A673 (cell line): Measurements from ENCODE around the gene RNASE7. TPM values are rescaled to one million over a fixed set of nuclear protein-coding genes. Genes with fewer than 3 reads are reported as not detected.

Experiments used
- BruUV-seq: library from RNA; stranded (reverse); fragments of 400-500 nt; replicated peaks from 2 replicates; lab custom pipeline; 2021; lab: Mats Ljungman, UMichigan
- CTCF ChIA-PET: fragments of 300-600 bp; sonication (Branson Sonifier 250); formaldehyde crosslinking; loops from one replicate; lab custom pipeline; 2022; ENCODE audit warnings: antibody characterized with exemption; lab: Charles Lee
- POLR2A ChIA-PET: fragments of 300-600 bp; sonication (Branson Sonifier 250); formaldehyde crosslinking; loops from one replicate; lab custom pipeline; 2022; ENCODE audit warnings: antibody characterized with exemption; ENCODE audit not compliant: low non-redundant PET; lab: Charles Lee
- DNase-seq: peaks from one replicate; pipeline ENCODE4 v3.0.0-alpha.2; 2015; ENCODE audit warnings: low spot score
- H3K27ac ChIP-seq: fragments of 200-600 bp; sonication (generic); 2 replicates; pipeline ENCODE4 v1.5.1; 2016; ENCODE audit warnings: mixed run types, low read depth, mild to moderate bottlenecking, mixed read lengths, antibody characterized with exemption, low read length; ENCODE audit not compliant: poor library complexity, severe bottlenecking
- H3K27me3 ChIP-seq: fragments of 200-600 bp; sonication (generic); replicated peaks from 2 replicates; pipeline ENCODE4 v1.6.1; 2017; ENCODE audit warnings: mixed run types, low read depth, mild to moderate bottlenecking, mixed read lengths, antibody characterized with exemption, low read length; ENCODE audit not compliant: insufficient read depth, poor library complexity
- H3K36me3 ChIP-seq: fragments of 200-600 bp; sonication (generic); 2 replicates; pipeline ENCODE4 v1.6.1; 2016; ENCODE audit warnings: mixed run types, mild to moderate bottlenecking, mixed read lengths, antibody characterized with exemption, low read length; ENCODE audit not compliant: insufficient read depth, poor library complexity, severe bottlenecking
- H3K4me1 ChIP-seq: fragments of 200-600 bp; sonication (generic); 2 replicates; pipeline ENCODE4 v1.6.1; 2017; ENCODE audit warnings: mixed run types, mild to moderate bottlenecking, mixed read lengths, antibody characterized with exemption, low read length; ENCODE audit not compliant: insufficient read depth, poor library complexity, severe bottlenecking
- H3K4me3 ChIP-seq: fragments of 200-600 bp; sonication (generic); 2 replicates; pipeline ENCODE4 v1.5.1; 2016; ENCODE audit warnings: low read depth, mixed run types, mild to moderate bottlenecking, mixed read lengths, low read length; ENCODE audit not compliant: poor library complexity, severe bottlenecking
- H3K9me3 ChIP-seq: fragments of 200-600 bp; sonication (generic); 2 replicates; pipeline ENCODE4 v1.6.1; 2016; ENCODE audit warnings: mixed run types, low read depth, mild to moderate bottlenecking, mixed read lengths, antibody characterized with exemption, low read length; ENCODE audit not compliant: poor library complexity, severe bottlenecking
- CTCF ChIP-seq: fragments of 300-800, 200-600 bp; sonication (generic); conservative IDR thresholded peaks from 2 replicates; pipeline ENCODE4 v1.5.1; 2017; ENCODE audit warnings: low read depth, mild to moderate bottlenecking, antibody characterized with exemption, low read length, moderate library complexity, mixed read lengths
- EZH2 ChIP-seq: fragments of 200-600 bp; sonication (generic); IDR thresholded peaks from 2 replicates; pipeline ENCODE4 v1.6.1; 2017; ENCODE audit warnings: borderline replicate concordance, low read depth, mild to moderate bottlenecking, mixed read lengths, antibody characterized with exemption, low read length; ENCODE audit not compliant: poor library complexity, severe bottlenecking
- intact Hi-C: fragments of 100-400 bp; cut with micrococcal nuclease; formaldehyde crosslinking; loops from one replicate; pipeline ENCODE4 v1.10.0; 2022; ENCODE audit not compliant: unreplicated experiment
- total RNA-seq: library from RNA; stranded (reverse); gene quantifications from 2 replicates; pipeline ENCODE4 v1.2.3, GENCODE V29; 2021

The RNASE7 gene
- total RNA-seq, 1 experiment from 2014 or later, result not detected

GRCh38 chr14:21078287-21078686, 36.1 kb downstream of the RNASE7 start:
- H3K36me3 ChIP-seq, result peaks cover 90% of the 10 kb centered on the region
- no peaks in the 10 kb centered on the region for H3K27me3 ChIP-seq
- intact Hi-C loops, result no loop called here

GRCh38 chr14:21078726-21079125, 36.6 kb downstream of the RNASE7 start:
- DNase-seq, result no peak
- BruUV-seq, result no TSS peak
- H3K27me3 ChIP-seq, result no peaks in the 10 kb centered on the region
- CTCF ChIA-PET, result no interaction called here
- H3K9me3 ChIP-seq, result no peaks in the 10 kb centered on the region
- intact Hi-C loops, result no loop called here
- H3K4me3 ChIP-seq, result no peak overlapping the region
- H3K27ac ChIP-seq, result no peak overlapping the region
- no peaks in the 10 kb centered on the region for H3K4me1 ChIP-seq
- POLR2A ChIA-PET, result no interaction called here
- peaks cover 89% of the 10 kb centered on the region for H3K36me3 ChIP-seq
- TF ChIP-seq CTCF (no peak), EZH2 (no peak)

More at GRCh38 chr14:21078287-21078686, 36.1 kb downstream of the RNASE7 start:
- Histone ChIP-seq H3K4me3 (no peak overlapping the region), H3K9me3 (no peaks in the 10 kb centered on the region), H3K4me1 (no peaks in the 10 kb centered on the region), H3K27ac (no peak overlapping the region)
- no peak for DNase-seq
- TF ChIP-seq CTCF (no peak), EZH2 (no peak)
- no TSS peak for BruUV-seq
- POLR2A ChIA-PET, result no interaction called here
- CTCF ChIA-PET, result no interaction called here

GRCh38 chr14:21081521-21082142, 39.5 kb downstream of the RNASE7 start:
- Histone ChIP-seq H3K27me3 (no peaks in the 10 kb centered on the region), H3K4me1 (no peaks in the 10 kb centered on the region), H3K4me3 (no peak overlapping the region), H3K36me3 (peaks cover 91% of the 10 kb centered on the region), H3K27ac (no peak overlapping the region), H3K9me3 (no peaks in the 10 kb centered on the region)
- CTCF ChIA-PET, result no interaction called here
- TF ChIP-seq EZH2 (no peak), CTCF (no peak)
- intact Hi-C loops, result no loop called here
- no TSS peak for BruUV-seq
- DNase-seq, result no peak
- POLR2A ChIA-PET, result no interaction called here
